Uterus (tissue), 2 donors: ENCODE measurements around the gene XYLT1.

Experiments used
- CTCF ChIP-seq, 4 experiments: fragments of 200-600 bp in 2 of 4; fragments of 450-650 bp in 2 of 4; sonication (generic) in 2 of 4; IDR thresholded peaks; one replicate each; pipeline ENCODE4 v1.5.1; 2016 to 2019; ENCODE audit warnings: antibody characterized with exemption in 4 of 4, mild to moderate bottlenecking in 2 of 4, moderate library complexity in 1 of 4
- POLR2A ChIP-seq, 2 donors: fragments of 450-650 bp; IDR thresholded peaks; one replicate each; pipeline ENCODE4 v1.6.1; 2016; ENCODE audit warnings: antibody characterized with exemption in 2 of 2, mild to moderate bottlenecking in 1 of 2, moderate library complexity in 1 of 2

DNA sequence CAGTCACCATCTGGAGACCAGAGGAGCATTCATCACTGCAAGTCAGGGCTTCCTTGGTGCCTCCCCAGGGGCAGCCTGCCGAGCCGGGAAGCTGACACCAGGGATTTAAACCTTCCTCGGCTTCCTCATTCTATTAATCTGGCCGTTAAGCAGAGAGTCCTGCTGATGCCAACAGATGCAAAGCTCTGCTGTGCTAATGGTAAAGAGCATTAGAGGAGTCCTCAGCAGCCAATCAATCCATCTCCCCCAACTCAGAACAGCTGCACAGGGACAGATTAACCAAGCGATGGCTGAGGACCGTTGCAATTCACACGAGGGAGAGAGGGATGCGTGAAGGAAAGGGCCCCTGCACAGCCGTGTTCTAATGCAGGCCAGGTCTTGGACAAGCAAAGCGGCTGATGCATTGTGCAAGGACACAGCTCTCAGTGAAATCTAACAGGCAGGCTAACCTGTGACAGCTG is 116.6 kb downstream of the XYLT1 start:
- TF ChIP-seq CTCF (IDR thresholded peaks at IDR 0.05) = no peak
- TF ChIP-seq POLR2A (IDR thresholded peaks at IDR 0.05) = no peak
